Endothelial cell of umbilical vein (primary cell): ENCODE data around the gene RPL34.

Source experiments
- CTCF ChIP-seq, 2 donors: IDR thresholded peaks; 1 replicate in 1 of 2; 2 replicates in 1 of 2; pipeline ENCODE4 v1.5.1; 2011; ENCODE audit warnings: low read length in 2 of 2, mild to moderate bottlenecking in 2 of 2, moderate library complexity in 2 of 2, control low read depth in 1 of 2, inconsistent platforms in 1 of 2, low read depth in 1 of 2; ENCODE audit not compliant: insufficient read depth in 1 of 2; ENCODE audit errors: extremely low read depth in 1 of 2
- MAX ChIP-seq: IDR thresholded peaks from 2 replicates; pipeline ENCODE4 v1.6.1; 2011; ENCODE audit not compliant: insufficient read depth, insufficient read length
- POLR2A ChIP-seq: IDR thresholded peaks from 2 replicates; pipeline ENCODE4 v1.6.1; 2012; ENCODE audit warnings: low read depth, mild to moderate bottlenecking, control low read depth, low read length

GRCh38 chr4:108586778-108587177 is 33.6 kb upstream of the RPL34 start:
- TF ChIP-seq CTCF (IDR thresholded peaks at IDR 0.05; ENCODE audit: extremely low read depth in 1 of 2, insufficient read depth in 1 of 2, low read depth in 1 of 2, low read length in 2 of 2) (no peak), MAX (no peak), POLR2A (no peak)
